NCI-H2029 treated with DMSO at 0.1 percent for 48 hours (cell line): Measurements from ENCODE around the gene RBBP7.

Source experiments
- DNase-seq: peaks from one replicate; lab custom pipeline; 2025; lab: John Stamatoyannopoulos, UW

The RBBP7 gene

DNA sequence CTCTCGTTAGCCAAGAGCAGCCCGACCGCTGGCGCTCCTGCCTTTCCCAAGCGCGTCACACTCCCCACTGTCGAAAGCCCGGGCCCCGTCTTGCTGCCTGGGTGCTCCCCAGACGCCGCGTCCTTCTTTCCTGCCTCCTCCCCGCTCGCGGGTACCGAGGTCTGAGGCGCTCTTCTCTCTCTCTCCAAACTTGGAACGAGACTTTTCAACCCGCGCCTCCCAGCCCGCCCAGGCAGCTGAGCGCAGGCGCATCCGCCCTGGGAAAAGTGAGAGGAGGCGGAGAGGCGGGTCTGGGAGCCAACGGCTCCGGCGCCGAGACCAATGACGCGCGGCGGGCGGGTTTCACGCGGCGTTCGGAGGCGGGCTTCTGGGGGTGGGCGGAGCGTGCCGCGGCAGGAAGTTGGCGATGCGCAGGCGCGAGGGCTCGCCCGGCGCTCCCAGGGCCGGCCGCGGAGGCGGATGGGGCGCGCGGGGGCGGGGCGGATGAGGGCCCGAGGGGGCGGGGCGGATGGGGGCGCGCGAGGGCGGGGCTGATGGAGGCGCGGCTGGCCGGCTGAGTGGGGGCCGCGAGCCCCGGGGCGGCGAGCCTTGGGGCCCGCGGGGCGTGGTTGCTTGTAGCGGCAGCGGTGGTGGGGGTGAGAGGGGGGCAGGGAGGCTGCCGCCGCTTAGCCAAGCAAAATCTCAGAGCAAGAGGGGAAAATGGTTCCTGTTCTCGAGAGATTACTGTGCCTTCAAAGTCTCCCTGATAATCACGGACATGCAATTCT is at the start of gene RBBP7:
Gene RBBP7, minus strand, starts transcription at position 268 of the 767 bp plus-strand sequence. CDS start 309 bp downstream, outside the sequence.
- peak; percentile 62 for DNase-seq

DNA sequence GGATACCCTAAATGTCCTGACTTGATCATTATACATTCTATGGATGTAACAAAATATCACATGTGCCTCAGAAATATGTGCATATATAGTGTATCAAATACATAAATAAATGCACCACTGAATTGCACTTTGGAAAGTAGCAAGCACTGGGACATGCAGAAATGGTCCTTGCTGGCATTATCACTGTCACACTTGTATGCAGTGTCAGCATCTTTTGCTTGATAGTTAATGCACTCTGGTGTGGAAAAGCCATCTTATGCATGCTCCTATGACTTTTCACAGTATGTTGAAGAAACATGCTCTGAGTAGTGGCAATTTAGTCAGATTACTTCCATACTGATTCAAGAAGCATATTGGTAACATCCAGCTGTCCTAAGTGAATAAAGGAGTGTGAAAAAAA is 48.8 kb upstream of the RBBP7 start:
- no peak for DNase-seq

DNA sequence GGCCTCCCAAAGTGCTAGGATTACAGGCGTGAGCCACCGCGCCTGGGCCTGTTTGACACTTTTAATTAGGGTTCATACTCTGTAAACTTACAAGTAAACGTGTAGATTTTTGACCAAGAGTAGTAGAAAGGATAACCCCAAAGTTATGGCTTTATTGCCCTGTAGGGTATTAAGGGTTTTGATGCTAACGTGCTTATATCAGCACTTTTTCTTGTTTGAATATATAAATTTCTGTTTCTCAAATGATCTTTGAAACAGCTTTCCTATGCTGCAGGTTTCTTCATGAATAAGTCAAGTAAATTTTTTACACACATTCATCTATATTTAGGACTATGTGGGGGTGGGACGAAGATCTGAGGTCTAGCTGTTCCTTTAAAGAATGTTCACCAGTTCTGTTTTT is 47.0 kb upstream of the RBBP7 start:
- no peak for DNase-seq

DNA sequence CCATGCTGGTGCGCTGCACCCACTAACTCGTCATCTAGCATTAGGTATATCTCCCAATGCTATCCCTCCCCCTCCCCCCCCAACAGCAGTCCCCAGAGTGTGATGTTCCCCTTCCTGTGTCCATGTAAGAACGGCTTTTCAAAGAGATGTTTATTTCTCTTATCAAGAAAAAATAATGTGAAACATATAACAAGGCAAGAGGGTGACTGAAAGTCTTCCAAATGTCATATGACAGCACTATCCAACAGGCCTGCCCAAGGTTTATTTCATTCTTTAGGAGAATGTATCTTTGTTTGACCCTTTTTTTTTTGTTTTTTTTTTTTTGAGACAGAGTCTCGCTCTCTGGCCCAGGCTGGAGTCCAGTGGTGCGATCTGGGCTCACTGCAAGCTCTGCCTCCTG is 46.4 kb upstream of the RBBP7 start:
- DNase-seq = no peak

DNA sequence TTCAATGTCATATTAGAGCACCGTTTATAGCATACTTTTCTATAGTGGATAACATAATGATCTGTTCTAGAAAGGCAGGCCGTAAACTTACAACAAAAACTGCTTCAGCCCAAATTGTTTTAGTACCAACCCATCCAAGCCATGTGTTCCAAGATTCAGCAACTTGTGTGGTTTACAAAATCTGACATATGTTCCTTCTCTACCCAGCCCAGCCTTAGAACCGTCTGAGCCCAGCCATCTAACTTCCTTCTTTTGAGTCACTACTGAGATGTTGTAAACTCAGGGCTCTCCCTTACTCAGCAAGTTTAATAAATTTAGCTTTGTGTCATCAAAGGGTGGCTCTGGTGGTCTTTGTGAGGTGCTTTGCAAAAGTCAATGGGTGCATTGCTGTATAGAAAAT is 43.9 kb upstream of the RBBP7 start:
- DNase-seq = no peak

DNA sequence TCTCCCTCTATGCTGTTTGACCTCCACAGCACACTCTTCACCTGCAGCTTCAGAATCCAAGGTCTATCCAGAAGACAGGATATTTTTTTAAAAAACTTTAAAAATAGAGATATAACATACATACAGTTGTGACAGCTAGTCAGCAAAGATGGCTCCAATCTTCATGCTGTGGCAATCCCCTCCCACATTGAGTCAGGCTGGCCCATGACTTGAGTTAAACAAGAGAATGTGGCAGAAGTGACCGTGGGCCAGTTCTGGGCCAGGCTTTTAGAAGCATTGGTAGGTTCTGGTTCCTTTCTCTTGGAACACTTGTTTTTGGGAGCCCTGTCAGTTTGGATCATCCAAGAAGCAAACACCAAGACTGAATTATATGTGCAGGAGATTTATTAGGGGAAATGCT is 40.2 kb upstream of the RBBP7 start:
- no peak for DNase-seq

DNA sequence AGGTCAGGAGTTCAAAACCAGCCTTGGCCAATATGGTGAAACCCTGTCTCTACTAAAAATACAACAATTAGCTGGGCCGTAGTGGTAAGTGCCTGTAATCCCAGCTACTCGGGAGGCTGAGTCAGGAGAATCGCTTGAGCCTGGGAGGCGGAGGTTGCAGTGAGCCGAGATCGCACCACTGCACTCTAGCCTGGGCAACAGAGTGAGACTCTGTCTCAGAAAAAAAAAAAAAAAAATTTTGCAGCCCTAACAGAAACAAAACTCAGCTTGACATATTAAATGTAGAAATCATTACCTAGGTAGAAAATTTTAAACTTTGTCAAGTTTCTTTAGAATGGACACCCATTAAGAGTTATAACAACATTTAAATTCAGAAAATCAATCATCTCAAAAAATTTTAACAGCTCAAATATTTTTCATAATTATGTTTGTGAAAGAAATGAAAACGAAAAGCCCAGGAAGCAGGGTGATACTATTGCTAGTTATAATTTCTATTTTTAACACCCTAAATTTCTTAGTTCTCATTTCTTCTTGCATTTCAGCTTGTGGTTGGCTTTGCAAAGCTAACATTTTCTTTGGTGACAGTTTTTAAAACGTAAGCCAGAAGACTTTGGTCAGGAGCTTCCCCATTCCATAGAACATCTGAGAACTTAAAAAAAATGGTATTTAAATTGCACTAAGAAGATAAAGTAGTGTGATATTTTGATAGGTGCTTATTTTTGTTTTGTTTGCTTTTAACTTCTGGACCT is 33.3 kb upstream of the RBBP7 start:
- DNase-seq = no peak

DNA sequence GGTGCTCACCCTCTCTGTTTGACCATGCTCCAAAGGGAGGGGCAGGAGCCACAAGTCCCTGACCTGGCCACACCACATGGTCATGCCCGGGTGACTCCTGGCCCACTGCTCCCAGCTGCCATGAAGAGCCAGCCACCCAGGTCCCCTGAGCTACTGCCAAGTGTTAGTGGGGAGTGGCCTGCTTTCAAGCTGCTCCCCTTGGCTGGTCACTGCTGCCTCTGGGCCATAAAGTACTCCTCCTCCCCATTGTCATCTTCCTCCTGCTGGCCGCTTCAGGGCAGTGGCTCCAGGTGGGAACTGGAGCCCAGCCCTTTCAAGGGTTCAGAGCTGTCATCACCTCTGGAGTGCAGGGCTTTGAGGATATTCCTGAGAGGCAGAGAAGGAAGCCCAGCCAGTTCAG is 27.3 kb upstream of the RBBP7 start:
- DNase-seq = no peak

DNA sequence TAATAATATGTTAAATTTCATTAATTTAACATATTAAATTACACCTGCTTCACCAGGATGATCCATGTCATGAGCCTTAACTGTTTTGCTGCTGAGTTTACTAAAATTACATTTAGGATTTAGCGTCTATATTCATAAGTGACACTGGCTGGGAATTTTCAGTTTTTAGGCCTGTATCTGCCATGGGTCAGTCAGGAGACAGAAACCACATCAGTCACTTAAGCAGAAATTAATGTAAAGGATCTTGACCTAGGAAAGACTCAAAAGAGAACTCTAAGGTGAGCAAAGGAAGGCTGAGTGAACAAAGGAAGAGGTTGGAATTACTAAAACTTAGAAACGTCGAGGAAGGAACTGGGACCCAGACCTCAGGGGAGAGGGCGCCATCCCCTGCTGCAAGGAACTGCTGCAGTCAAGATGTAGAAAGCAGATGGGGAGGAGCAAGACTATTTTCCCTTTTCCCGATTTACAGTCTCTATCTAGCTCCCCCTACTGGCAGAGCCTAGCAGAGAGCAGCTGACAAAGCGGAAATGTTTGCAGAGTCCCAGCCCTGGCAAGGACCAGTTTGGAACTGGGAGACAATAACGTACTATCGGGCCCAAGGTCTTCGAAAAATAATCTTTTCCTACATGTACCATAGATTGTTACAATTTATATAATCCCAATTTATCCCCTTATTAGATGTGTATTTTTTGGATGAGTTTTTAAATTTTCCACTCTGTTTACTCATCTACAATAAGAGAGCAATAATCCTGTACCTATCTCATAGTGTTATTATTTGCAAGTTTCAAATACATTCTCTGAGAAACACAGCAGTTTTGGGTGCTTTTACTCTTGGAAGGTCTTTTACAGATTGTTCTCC is 22.6 kb upstream of the RBBP7 start:
- DNase-seq = peak; percentile 50

DNA sequence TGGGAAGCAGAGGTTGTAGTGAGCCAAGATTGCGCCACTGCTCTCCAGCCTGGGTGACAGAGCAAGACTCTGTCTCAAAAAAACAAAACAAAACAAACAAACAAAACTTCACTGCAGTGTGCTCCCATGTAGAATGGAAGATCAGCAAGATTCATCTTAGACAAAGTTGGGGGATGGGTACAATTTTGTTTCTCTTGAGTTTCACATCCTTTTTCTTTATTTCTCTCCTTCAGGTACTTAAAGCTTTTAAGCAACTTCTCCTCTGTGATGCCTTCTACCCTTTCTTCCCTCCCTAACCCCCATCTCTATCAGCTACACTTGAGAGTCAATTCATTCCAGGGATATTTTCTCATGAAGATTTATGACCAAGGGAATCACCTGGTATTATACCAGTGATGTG is 15.5 kb upstream of the RBBP7 start:
- no peak for DNase-seq

DNA sequence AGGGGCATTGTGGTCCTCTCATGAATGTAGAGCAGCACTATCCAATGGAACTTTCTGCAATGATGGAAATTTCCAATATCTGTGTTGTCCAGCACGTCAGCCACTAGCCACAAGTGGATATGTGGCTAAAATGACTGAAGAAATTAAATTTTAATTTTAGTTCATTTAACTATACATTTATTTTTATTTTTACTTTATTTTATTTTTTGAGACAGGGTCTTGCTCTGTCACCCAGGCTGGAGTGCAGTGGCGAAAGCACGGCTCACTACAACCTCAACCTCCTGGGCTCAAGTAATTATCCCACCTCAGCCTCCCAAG is 13.3 kb upstream of the RBBP7 start:
- no peak for DNase-seq

DNA sequence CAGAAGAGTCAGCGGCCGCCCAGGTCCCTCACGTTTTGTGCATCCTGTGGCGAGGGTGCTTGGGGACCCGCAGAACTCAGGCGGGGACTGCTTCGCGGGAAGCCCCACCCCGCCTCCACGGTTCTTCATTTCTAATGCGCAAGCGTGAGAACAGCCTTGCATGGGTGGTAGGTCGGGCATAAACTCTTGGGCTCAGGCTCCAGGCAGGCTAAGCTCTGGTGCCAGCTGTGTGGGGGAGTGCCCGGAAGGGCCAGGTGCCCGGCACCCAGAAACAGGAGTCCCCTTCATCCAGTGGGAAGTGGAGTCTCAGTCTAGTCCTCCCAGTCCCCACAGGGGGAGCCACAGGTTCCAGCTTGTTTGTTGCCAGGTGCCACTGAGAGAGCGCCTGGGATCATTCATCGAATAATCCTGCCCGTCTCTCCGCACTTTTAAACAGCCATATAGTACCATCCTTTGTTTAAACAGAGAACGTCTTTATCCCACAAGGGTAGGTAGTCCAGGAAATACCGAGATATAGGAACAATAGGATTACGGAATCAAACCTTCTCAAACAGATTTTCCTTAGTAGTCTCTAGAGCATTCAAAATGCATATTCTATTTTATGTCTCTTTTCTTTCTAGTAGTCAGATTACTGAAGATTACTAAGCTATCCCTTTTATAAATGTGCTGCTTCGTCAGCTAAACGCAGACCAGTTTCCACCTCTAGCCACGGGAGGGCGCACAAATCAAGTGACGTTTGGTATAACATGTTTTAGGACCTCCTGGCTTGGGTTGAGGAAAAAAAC is 12.7 kb upstream of the RBBP7 start:
- DNase-seq = peak; percentile 49

DNA sequence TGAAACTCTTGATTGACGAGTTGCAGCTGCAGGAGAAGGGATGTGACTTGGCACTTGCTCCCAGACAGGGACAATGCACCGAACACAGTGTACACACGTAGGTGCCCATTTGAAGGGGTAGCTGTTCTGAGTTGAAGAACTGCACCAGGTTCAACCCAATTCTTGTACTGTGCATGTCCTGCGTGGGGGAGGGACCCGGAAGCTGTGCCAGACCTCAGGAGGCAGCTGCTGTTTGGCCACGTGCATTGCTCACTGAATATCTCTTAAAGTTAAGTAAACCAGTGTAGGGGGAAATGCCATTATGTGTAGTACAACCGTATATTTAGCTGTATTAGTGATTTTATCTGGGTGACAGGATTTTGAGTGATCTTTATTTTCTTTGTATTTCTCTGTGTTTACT is 12.0 kb upstream of the RBBP7 start:
- DNase-seq = no peak

DNA sequence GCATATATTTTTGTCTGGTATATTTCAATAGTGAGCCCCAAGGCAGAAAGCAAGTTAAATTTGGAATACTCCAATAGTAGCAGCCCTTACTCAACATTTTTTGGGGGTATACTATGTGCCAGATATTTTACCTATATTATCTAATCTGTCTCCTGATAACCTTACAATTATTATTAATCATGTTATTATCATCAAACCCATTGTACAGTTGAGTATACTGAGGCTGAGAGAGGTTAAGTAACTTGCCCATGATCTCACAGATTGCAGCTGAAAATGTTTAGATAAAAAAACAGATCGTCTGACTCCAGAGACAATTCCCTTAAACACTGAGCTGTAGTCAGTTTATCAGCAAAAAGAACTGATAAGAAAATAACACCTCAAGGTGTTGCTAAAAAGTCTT is 6.5 kb upstream of the RBBP7 start:
- DNase-seq = no peak

DNA sequence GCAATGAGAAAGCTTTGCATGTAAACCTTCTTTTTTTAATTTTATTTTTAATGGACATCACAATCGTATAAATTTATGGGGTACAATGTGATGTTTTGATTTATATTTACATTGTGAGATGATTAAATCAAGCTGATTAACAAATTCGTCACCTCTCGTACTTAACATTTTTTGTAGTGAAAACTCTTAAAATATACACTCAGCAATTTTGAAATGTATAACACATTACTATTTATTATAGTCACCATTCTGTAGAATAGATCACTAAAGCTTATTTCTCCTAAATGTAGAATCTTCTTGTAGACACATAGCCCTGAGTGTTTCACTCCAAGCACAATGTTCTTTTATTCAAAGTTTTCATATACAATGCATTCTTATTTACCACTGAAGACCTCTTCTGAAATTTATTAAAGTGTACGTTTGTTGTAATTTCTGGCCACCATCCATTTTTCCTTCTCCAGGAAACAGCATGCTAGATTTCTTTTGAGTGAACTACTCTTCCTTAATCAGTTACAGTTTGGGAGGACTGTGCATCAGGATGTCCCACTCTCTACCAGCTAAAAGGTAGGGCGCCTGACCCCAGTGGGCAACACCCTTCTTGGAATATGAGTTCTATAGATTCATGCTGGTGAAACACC is 4.4 kb upstream of the RBBP7 start:
- no peak for DNase-seq

DNA sequence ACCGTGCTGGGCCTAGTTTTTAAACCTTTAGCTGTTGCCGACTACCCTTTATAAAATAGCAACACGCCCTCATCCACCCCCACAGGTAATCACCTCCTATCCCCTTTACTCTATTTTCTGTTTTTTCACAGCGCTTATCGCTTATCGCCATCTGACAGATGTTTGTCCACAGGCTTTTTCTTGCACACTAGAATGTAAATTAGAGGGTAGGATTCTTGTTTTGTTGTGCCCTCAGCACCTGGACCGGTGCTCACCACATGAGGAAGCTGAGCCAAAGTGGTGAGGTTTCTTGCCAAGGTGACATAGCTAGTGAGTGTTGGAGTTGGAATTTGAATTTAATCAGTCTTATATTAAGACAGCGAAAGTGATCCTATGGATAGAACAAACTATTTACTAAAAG is 2.9 kb upstream of the RBBP7 start:
- DNase-seq = peak; percentile 21

DNA sequence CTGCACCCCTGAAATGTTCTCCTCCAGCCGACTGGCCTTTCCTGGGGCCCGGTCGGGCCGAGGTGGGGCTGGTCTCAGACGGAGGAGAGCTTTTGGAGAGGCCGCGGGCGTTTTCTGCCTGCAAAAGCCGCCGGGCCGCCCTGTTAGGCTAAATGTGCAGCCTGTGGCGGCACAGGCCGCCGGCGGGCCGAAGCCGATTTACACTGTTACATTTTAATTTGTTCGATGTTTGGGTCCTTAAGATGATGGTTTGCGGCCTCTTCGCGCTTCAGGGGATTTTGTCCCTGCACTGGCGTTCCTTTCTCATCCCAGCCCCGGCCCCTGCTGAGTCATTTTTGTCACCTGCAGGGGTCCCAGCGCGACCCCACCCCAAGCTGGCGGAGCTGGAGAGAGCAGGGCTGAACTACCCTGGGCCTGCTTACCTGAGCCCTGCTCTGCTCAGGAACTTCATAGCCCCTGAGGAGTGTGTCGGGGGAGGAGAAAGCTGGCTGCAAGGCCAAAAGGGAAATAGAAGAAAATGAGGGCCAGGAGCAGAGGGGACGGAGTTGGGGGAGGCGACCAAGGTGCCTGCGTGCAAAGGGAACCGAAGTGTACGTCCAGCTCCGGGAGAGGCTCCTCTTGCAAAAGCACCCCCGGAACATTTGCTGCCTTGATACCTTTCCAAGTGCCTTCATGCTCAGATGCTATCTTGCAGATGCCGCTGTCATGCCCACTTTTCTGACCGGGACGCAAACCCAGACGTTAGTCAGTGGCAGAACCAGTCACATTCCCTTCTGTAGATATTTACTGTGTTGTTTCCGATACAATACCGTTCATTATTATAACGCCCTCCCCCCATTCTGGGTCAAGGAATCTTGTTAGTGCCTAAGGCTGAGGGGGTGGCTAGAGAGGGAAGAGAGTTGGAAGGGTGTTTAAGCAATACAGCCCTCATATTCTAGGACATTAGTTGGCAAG is 977 bp upstream of the RBBP7 start:
- no peak for DNase-seq

DNA sequence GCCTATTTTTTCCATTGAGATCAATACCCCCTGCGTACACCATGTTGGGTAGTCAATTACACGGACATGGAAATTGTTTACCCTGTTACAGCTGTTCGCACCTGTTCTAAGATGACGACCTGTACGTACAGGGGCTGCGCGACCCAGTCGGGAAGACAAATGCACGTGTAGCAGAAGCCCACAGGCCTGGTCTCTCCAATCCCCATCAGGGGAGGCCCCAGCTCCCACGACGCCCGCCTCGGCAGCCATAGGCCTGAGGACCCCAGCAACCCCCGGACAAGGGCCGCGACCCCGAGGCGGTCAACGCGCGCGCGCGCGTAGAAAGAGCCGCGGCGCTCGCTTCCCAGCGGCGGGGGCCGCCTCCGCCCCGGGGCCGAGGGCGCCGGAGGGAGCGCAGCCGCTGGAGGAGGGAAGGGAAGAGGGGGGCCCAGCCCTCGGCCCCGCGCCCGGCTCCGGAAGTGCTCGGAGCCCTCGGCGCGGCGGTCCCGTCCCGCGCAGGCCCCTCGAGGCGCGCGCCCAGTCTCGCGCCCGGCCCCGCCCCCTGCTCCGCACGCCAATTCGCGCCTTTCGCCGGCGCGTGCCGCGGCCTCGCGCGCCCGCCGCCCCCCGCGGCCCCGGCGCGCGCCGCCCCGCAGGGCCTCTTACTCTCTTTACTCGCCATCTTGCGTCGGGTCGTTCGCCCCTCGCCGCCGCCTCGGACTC is 618 bp downstream of the RBBP7 start:
- no peak for DNase-seq

DNA sequence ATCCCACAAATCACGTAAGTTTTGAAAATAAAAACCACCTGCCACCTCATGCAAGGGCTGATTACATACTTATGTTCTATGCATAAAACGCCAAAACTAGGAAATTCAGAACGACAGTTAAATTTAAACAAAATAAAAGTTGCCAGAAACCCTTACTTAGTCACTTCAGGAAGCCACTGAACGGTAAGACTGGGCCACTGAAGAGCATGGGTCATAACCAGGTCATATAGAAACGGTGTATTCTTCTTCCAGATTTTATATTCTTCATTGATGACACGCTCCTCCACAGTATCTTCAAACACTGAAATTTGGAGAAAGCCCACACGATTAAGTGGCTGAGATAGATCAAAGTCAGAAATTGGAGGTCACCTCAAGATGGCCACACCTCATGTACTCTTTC is 1.2 kb downstream of the RBBP7 start:
- no peak for DNase-seq

DNA sequence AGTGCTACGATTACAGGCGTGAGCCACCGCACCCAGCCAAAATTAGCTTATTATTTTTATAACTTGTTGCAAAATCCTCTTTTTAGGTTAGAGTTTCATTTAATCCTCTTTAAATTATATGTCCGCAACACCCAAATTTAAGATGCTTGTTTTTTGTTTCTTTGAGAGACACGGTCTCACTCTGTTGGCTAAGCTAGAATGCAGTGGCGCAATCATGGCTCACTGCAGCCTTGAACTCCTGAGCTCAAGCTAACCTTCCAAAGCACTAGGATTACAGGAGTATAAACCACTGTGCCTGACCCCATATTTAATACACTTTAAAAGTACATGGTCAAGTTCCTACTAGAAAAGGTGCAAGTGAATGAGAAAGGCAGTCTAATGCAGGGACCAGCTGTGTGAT is 2.2 kb downstream of the RBBP7 start:
- DNase-seq = no peak
